Measurements from ENCODE around the gene MICB.
"Not testable (repeated sequence)": the region's sequence is repeated elsewhere in the genome, so short reads cannot be mapped to it uniquely, and the experiment has no call there.

- not testable (repeated sequence) for TF ChIP-seq CTCF (IDR thresholded peaks at IDR 0.05); NFE2L2 (conservative IDR thresholded peaks at IDR 0.05; ENCODE audit: low read length); USF2 (IDR thresholded peaks at IDR 0.05); ELK1 (IDR thresholded peaks at IDR 0.05; ENCODE audit: low read depth, low read length); MAZ (IDR thresholded peaks at IDR 0.05; ENCODE audit: borderline replicate concordance, low read depth, low read length); SMC3 (IDR thresholded peaks at IDR 0.05); PBX3 (IDR thresholded peaks at IDR 0.05); POLR2A (IDR thresholded peaks at IDR 0.05; ENCODE audit: low read length)
Measured at GRCh38 chr6:31486065-31486837, 11.7 kb upstream of the MICB start.

Measured in A549 (cell line).